HG03108 (cell line): Measurements from ENCODE around the gene TPST1.

Experiments used
- ATAC-seq: cut with Tn5 transposase; IDR thresholded peaks from one replicate; pipeline ENCODE4 v1.9.1; 2021; ENCODE audit warnings: moderate library complexity; ENCODE audit not compliant: unreplicated experiment

TPST1 gene

GRCh38 chr7:66281678-66282590 is 76.8 kb downstream of the TPST1 start:
- ATAC-seq = no peak

- no peak for ATAC-seq
Measured at GRCh38 chr7:66282591-66282935, 77.4 kb downstream of the TPST1 start.

- no peak for ATAC-seq
Measured at GRCh38 chr7:66283003-66283920, 78.1 kb downstream of the TPST1 start.

GRCh38 chr7:66296001-66296521 is 90.9 kb downstream of the TPST1 start:
- no peak for ATAC-seq

- no peak for ATAC-seq
Measured at GRCh38 chr7:66296557-66296956, 91.4 kb downstream of the TPST1 start.

GRCh38 chr7:66297579-66297978 is 92.4 kb downstream of the TPST1 start:
- ATAC-seq = no peak

- no peak for ATAC-seq
Measured at GRCh38 chr7:66301249-66301648, 96.1 kb downstream of the TPST1 start.

- no peak for ATAC-seq
Measured at GRCh38 chr7:66301737-66302136, 96.6 kb downstream of the TPST1 start.

GRCh38 chr7:66303454-66304155 is 98.5 kb downstream of the TPST1 start:
- ATAC-seq = no peak

GRCh38 chr7:66304536-66304935 is 99.4 kb downstream of the TPST1 start:
- no peak for ATAC-seq

- no peak for ATAC-seq
Measured at GRCh38 chr7:66306243-66306642, 101.1 kb downstream of the TPST1 start.

GRCh38 chr7:66307591-66308215 is 102.6 kb downstream of the TPST1 start:
- ATAC-seq = no peak

- no peak for ATAC-seq
Measured at GRCh38 chr7:66308411-66308810, 103.3 kb downstream of the TPST1 start.

GRCh38 chr7:66310620-66311019 is 105.5 kb downstream of the TPST1 start:
- no peak for ATAC-seq

GRCh38 chr7:66313886-66314568 is 108.9 kb downstream of the TPST1 start:
- no peak for ATAC-seq

- no peak for ATAC-seq
Measured at GRCh38 chr7:66315192-66315591, 110.1 kb downstream of the TPST1 start.

- ATAC-seq = no peak
Measured at GRCh38 chr7:66319407-66319979, 114.4 kb downstream of the TPST1 start.

GRCh38 chr7:66321283-66321682 is 116.1 kb downstream of the TPST1 start:
- no peak for ATAC-seq

GRCh38 chr7:66323114-66323796 is 118.1 kb downstream of the TPST1 start:
- ATAC-seq = no peak
